Measurements from ENCODE around the gene NAV3. TPM values are rescaled to one million over a fixed set of nuclear protein-coding genes. Genes with fewer than 3 reads are reported as not detected.
"Not testable (repeated sequence)": the region's sequence is repeated elsewhere in the genome, so short reads cannot be mapped to it uniquely, and the experiment has no call there.

The NAV3 gene
- total RNA-seq, 1 donor from 2014 or later: 3.3 TPM

- DNase-seq: no peak
- intact Hi-C loops (cut with DNase I): no loop called here
- no peak for ATAC-seq (ENCODE audit: poor library complexity)
These were observed 255.0 kb downstream of the NAV3 start for GRCh38 chr12:78085542-78086182.

GRCh38 chr12:78086553-78087362 is 256.1 kb downstream of the NAV3 start:
- intact Hi-C loops (cut with DNase I): no loop called here
- no peak for ATAC-seq (ENCODE audit: poor library complexity)
- DNase-seq: no peak

GRCh38 chr12:78087363-78087675 is 256.6 kb downstream of the NAV3 start:
- DNase-seq (no peak), ATAC-seq (ENCODE audit: poor library complexity) (no peak)
- intact Hi-C loops (cut with DNase I): no loop called here

GRCh38 chr12:78088391-78088832 is 257.7 kb downstream of the NAV3 start:
- DNase-seq (no peak), ATAC-seq (ENCODE audit: poor library complexity) (no peak)
- intact Hi-C loops (cut with DNase I): no loop called here

- intact Hi-C loops (cut with DNase I): no loop called here
These were observed 259.6 kb downstream of the NAV3 start for GRCh38 chr12:78090266-78090665.

GRCh38 chr12:78095623-78096022 is 264.9 kb downstream of the NAV3 start:
- intact Hi-C loops (cut with DNase I): no loop called here
- DNase-seq (no peak), ATAC-seq (ENCODE audit: poor library complexity) (no peak)

More at GRCh38 chr12:78090266-78090665, 259.6 kb downstream of the NAV3 start:
- no peak for ATAC-seq (ENCODE audit: poor library complexity)
- DNase-seq: no peak

- DNase-seq (no peak), ATAC-seq (ENCODE audit: poor library complexity) (peak; percentile 20)
- intact Hi-C loops (cut with DNase I): no loop called here
These were observed 266.4 kb downstream of the NAV3 start for GRCh38 chr12:78096909-78097597.

- ATAC-seq (ENCODE audit: poor library complexity): no peak
- intact Hi-C loops (cut with DNase I): no loop called here
These were observed 269.1 kb downstream of the NAV3 start for GRCh38 chr12:78099806-78100205.

GRCh38 chr12:78101113-78101876 is 270.6 kb downstream of the NAV3 start:
- no peak for DNase-seq
- intact Hi-C loops (cut with DNase I): no loop called here
- ATAC-seq (ENCODE audit: poor library complexity): no peak

More at GRCh38 chr12:78099806-78100205, 269.1 kb downstream of the NAV3 start:
- DNase-seq: no peak

- no peak for ATAC-seq (ENCODE audit: poor library complexity)
- intact Hi-C loops (cut with DNase I): no loop called here
- DNase-seq: no peak
These were observed 271.4 kb downstream of the NAV3 start for GRCh38 chr12:78101946-78102635.

- ATAC-seq (ENCODE audit: poor library complexity); DNase-seq; intact Hi-C loops (cut with DNase I): not testable (repeated sequence)
These were observed 272.1 kb downstream of the NAV3 start for GRCh38 chr12:78102801-78103200.

GRCh38 chr12:78115889-78116288 is 285.2 kb downstream of the NAV3 start:
- intact Hi-C loops (cut with DNase I): loop anchor here (10.0 kb wide), 1 partner anchor 111 kb away; no protein-coding TSS in a partner anchor
- no peak for DNase-seq
- no peak for ATAC-seq (ENCODE audit: poor library complexity)

- intact Hi-C loops (cut with DNase I): loop anchor here (10.0 kb wide), 1 partner anchor 113 kb away; no protein-coding TSS in a partner anchor
- DNase-seq (no peak), ATAC-seq (ENCODE audit: poor library complexity) (no peak)
These were observed 287.3 kb downstream of the NAV3 start for GRCh38 chr12:78118036-78118435.

- DNase-seq: no peak
- intact Hi-C loops (cut with DNase I): loop anchor here (10.0 kb wide), 1 partner anchor 114 kb away; no protein-coding TSS in a partner anchor
- no peak for ATAC-seq (ENCODE audit: poor library complexity)
These were observed 287.8 kb downstream of the NAV3 start for GRCh38 chr12:78118486-78118885.

GRCh38 chr12:78119351-78119918 is 288.7 kb downstream of the NAV3 start:
- ATAC-seq (ENCODE audit: poor library complexity): no peak
- no peak for DNase-seq
- intact Hi-C loops (cut with DNase I): loop anchor here (10.0 kb wide), 1 partner anchor 115 kb away; no protein-coding TSS in a partner anchor

GRCh38 chr12:78120306-78120705 is 289.6 kb downstream of the NAV3 start:
- no peak for ATAC-seq (ENCODE audit: poor library complexity)

GRCh38 chr12:78120866-78121560 is 290.3 kb downstream of the NAV3 start:
- no peak for ATAC-seq (ENCODE audit: poor library complexity)
- DNase-seq: no peak
- intact Hi-C loops (cut with DNase I): no loop called here

More at GRCh38 chr12:78120306-78120705, 289.6 kb downstream of the NAV3 start:
- intact Hi-C loops (cut with DNase I): no loop called here
- DNase-seq: no peak
